ENCODE results near the gene PRIMA1. TPM values are rescaled to one million over a fixed set of nuclear protein-coding genes. Genes with fewer than 3 reads are reported as not detected.
A peak's percentile ranks its signal among the peaks of the same experiment; 100 is the strongest.

Gene PRIMA1
- total RNA-seq, 2 donors from 2014 or later: 10.0 to 20.8 TPM

- TF ChIP-seq, protein P1, sequence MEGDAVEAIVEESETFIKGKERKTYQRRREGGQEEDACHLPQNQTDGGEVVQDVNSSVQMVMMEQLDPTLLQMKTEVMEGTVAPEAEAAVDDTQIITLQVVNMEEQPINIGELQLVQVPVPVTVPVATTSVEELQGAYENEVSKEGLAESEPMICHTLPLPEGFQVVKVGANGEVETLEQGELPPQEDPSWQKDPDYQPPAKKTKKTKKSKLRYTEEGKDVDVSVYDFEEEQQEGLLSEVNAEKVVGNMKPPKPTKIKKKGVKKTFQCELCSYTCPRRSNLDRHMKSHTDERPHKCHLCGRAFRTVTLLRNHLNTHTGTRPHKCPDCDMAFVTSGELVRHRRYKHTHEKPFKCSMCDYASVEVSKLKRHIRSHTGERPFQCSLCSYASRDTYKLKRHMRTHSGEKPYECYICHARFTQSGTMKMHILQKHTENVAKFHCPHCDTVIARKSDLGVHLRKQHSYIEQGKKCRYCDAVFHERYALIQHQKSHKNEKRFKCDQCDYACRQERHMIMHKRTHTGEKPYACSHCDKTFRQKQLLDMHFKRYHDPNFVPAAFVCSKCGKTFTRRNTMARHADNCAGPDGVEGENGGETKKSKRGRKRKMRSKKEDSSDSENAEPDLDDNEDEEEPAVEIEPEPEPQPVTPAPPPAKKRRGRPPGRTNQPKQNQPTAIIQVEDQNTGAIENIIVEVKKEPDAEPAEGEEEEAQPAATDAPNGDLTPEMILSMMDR (conservative IDR thresholded peaks at IDR 0.05): no peak
- Histone ChIP-seq H3K27ac (ENCODE audit: low read depth, low read length) (no peak overlapping the region), H3K9me3 (ENCODE audit: control insufficient read depth, low read length) (no peaks in the 10 kb centered on the region), H3K4me1 (ENCODE audit: control insufficient read depth, insufficient read depth, low read length) (no peaks in the 10 kb centered on the region), H3K4me3 (ENCODE audit: low read length) (no peak overlapping the region), H3K27me3 (ENCODE audit: control insufficient read depth, insufficient read depth, low read length, poor library complexity, severe bottlenecking) (no peaks in the 10 kb centered on the region), H3K36me3 (ENCODE audit: control insufficient read depth, insufficient read depth, low read length) (peaks cover 11% of the 10 kb centered on the region), H3K9ac (ENCODE audit: extremely low read depth, low read length, poor library complexity, severe bottlenecking) (no peak overlapping the region)
- no peaks in the 10 kb centered on the region for H3K27me3 Mint-ChIP-seq (ENCODE audit: insufficient read depth)
- H3K4me1 Mint-ChIP-seq: no peaks in the 10 kb centered on the region
- no peak for DNase-seq
- no peak overlapping the region for H3K27ac Mint-ChIP-seq
- no peaks in the 10 kb centered on the region for H3K9me3 Mint-ChIP-seq
- WGBS, 2 experiments (ENCODE audit: insufficient coverage in 1 of 2, insufficient read length in 1 of 2): 93 to 96% methylated on average over 12 to 19 of the region's 19 CpGs
- no peak overlapping the region for H3K4me3 Mint-ChIP-seq
- peaks cover 39% of the 10 kb centered on the region for H3K36me3 Mint-ChIP-seq (ENCODE audit: low read depth)
Observed at GRCh38 chr14:93727917-93728650, 60.2 kb downstream of the PRIMA1 start.

DNA sequence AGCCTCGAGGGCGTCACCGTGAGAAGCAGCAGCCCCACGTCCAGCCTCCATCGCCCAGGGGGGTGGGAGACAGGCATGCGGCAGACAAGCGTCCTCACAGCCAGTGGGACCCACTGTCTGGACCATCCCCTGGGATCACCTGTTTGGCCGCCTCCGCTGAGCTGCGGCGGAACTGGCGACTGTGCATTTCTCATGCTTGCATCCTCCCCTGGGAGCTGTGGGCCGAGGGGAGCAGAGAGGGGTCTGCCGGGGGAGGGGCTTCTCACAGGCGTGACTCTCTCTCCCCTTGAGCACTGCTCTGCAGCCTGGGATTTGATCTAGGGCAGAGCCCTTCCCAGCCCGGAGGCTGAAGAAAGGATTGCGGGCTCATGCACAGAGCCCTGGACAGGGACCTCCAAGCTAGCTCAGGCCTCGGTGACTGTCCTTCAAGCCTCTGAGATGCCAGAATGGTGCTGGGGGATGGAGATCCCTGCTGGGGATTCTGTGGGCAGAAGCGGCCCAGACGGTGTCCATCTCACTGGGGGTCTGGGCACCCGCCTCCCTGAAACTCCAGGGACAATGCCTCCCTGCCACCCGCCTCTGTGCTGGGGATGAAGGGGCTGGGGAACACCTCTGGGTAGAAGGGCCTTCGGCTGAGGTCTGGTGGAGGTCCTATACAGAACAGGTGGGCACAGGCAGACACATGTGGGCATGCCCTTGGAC, 61.1 kb downstream of the PRIMA1 start:
- DNase-seq: no peak
- H3K4me3 Mint-ChIP-seq: no peak overlapping the region
- Histone ChIP-seq H3K9me3 (ENCODE audit: control insufficient read depth, low read length) (no peaks in the 10 kb centered on the region), H3K36me3 (ENCODE audit: control insufficient read depth, insufficient read depth, low read length) (peaks cover 8% of the 10 kb centered on the region), H3K9ac (ENCODE audit: extremely low read depth, low read length, poor library complexity, severe bottlenecking) (no peak overlapping the region), H3K4me3 (ENCODE audit: low read length) (no peak overlapping the region), H3K4me1 (ENCODE audit: control insufficient read depth, insufficient read depth, low read length) (no peaks in the 10 kb centered on the region), H3K27ac (ENCODE audit: low read depth, low read length) (no peak overlapping the region), H3K27me3 (ENCODE audit: control insufficient read depth, insufficient read depth, low read length, poor library complexity, severe bottlenecking) (no peaks in the 10 kb centered on the region)
- TF ChIP-seq, protein P1 (conservative IDR thresholded peaks at IDR 0.05): peak; percentile 28
- no peaks in the 10 kb centered on the region for H3K4me1 Mint-ChIP-seq
- peaks cover 41% of the 10 kb centered on the region for H3K36me3 Mint-ChIP-seq (ENCODE audit: low read depth)
- H3K27me3 Mint-ChIP-seq (ENCODE audit: insufficient read depth): no peaks in the 10 kb centered on the region
- H3K27ac Mint-ChIP-seq: no peak overlapping the region
- no peaks in the 10 kb centered on the region for H3K9me3 Mint-ChIP-seq
- WGBS, 2 experiments (ENCODE audit: insufficient coverage in 1 of 2, insufficient read length in 1 of 2): 91% methylated on average over 12 to 23 of the region's 23 CpGs

GRCh38 chr14:93725993-93726392, 62.3 kb downstream of the PRIMA1 start:
- Mint-ChIP-seq H3K4me3 (no peak overlapping the region), H3K9me3 (no peaks in the 10 kb centered on the region), H3K27me3 (ENCODE audit: insufficient read depth) (no peaks in the 10 kb centered on the region), H3K36me3 (ENCODE audit: low read depth) (peaks cover 43% of the 10 kb centered on the region), H3K27ac (no peak overlapping the region), H3K4me1 (no peaks in the 10 kb centered on the region)
- TF ChIP-seq, protein P1 (conservative IDR thresholded peaks at IDR 0.05): no peak
- Histone ChIP-seq H3K4me3 (ENCODE audit: low read length) (no peak overlapping the region), H3K9ac (ENCODE audit: extremely low read depth, low read length, poor library complexity, severe bottlenecking) (no peak overlapping the region), H3K36me3 (ENCODE audit: control insufficient read depth, insufficient read depth, low read length) (peaks cover 3% of the 10 kb centered on the region), H3K9me3 (ENCODE audit: control insufficient read depth, low read length) (no peaks in the 10 kb centered on the region), H3K4me1 (ENCODE audit: control insufficient read depth, insufficient read depth, low read length) (no peaks in the 10 kb centered on the region), H3K27ac (ENCODE audit: low read depth, low read length) (no peak overlapping the region), H3K27me3 (ENCODE audit: control insufficient read depth, insufficient read depth, low read length, poor library complexity, severe bottlenecking) (no peaks in the 10 kb centered on the region)
- DNase-seq: no peak
- 91 to 92% methylated on average over 9 of the region's 9 CpGs for WGBS, 2 experiments (ENCODE audit: insufficient coverage in 1 of 2, insufficient read length in 1 of 2)

Measured in endodermal cell (in vitro differentiated cells).